ENCODE data around the gene CCL24. TPM values are rescaled to one million over a fixed set of nuclear protein-coding genes. Genes with fewer than 3 reads are reported as not detected.
"Not testable (repeated sequence)": the region's sequence is repeated elsewhere in the genome, so short reads cannot be mapped to it uniquely, and the experiment has no call there.

CCL24 gene
- total RNA-seq, 1 donor from 2014 or later = not detected

- TF ChIP-seq CTCF (IDR thresholded peaks at IDR 0.05) = peak; percentile 33
- Mint-ChIP-seq H3K4me1 (ENCODE audit: low read depth) (peaks cover 18% of the 10 kb centered on the region), H3K9me3 (ENCODE audit: low read depth) (no peaks in the 10 kb centered on the region), H3K27ac (ENCODE audit: unreplicated experiment) (no peak overlapping the region), H3K36me3 (ENCODE audit: low read depth) (no peaks in the 10 kb centered on the region), H3K4me3 (ENCODE audit: unreplicated experiment) (no peak overlapping the region), H3K27me3 (ENCODE audit: low read depth) (peaks cover 19% of the 10 kb centered on the region)
- DNase-seq (ENCODE audit: low spot score) = no peak
Measured at GRCh38 chr7:75776295-75776971, 37.2 kb downstream of the CCL24 start.

- H3K9me3 Mint-ChIP-seq (ENCODE audit: low read depth); H3K27ac Mint-ChIP-seq (ENCODE audit: unreplicated experiment); DNase-seq (ENCODE audit: low spot score); H3K4me3 Mint-ChIP-seq (ENCODE audit: unreplicated experiment); H3K27me3 Mint-ChIP-seq (ENCODE audit: low read depth); H3K36me3 Mint-ChIP-seq (ENCODE audit: low read depth): not testable (repeated sequence)
- H3K4me1 Mint-ChIP-seq (ENCODE audit: low read depth) = peaks cover 18% of the 10 kb centered on the region
Measured at GRCh38 chr7:75773958-75774357, 39.6 kb downstream of the CCL24 start.

GRCh38 chr7:75772081-75773077 is 41.2 kb downstream of the CCL24 start, which contains the start of gene CCL26:
Gene CCL26, minus strand, starts transcription at chr7:75772211. Its CDS starts 35 bp downstream, at chr7:75772176.
- no peak for TF ChIP-seq CTCF (IDR thresholded peaks at IDR 0.05)

GRCh38 chr7:75771224-75771623 is 42.4 kb downstream of the CCL24 start:
- Mint-ChIP-seq H3K27ac (ENCODE audit: unreplicated experiment) (no peak overlapping the region), H3K27me3 (ENCODE audit: low read depth) (no peaks in the 10 kb centered on the region), H3K4me1 (ENCODE audit: low read depth) (peaks cover 14% of the 10 kb centered on the region), H3K36me3 (ENCODE audit: low read depth) (no peaks in the 10 kb centered on the region), H3K9me3 (ENCODE audit: low read depth) (no peaks in the 10 kb centered on the region), H3K4me3 (ENCODE audit: unreplicated experiment) (no peak overlapping the region)
- TF ChIP-seq CTCF (IDR thresholded peaks at IDR 0.05) = no peak
- no peak for DNase-seq (ENCODE audit: low spot score)

More at GRCh38 chr7:75772081-75773077, 41.2 kb downstream of the CCL24 start, which contains the start of gene CCL26:
- no peaks in the 10 kb centered on the region for H3K36me3 Mint-ChIP-seq (ENCODE audit: low read depth)
- H3K9me3 Mint-ChIP-seq (ENCODE audit: low read depth) = no peaks in the 10 kb centered on the region
- DNase-seq (ENCODE audit: low spot score) = no peak
- peak within 1 kb of the TSS; percentile 3 for H3K27ac Mint-ChIP-seq (ENCODE audit: unreplicated experiment)
- H3K27me3 Mint-ChIP-seq (ENCODE audit: low read depth) = no peaks in the 10 kb centered on the region
- H3K4me1 Mint-ChIP-seq (ENCODE audit: low read depth) = peaks cover 18% of the 10 kb centered on the region
- H3K4me3 Mint-ChIP-seq (ENCODE audit: unreplicated experiment) = no peak within 1 kb of the TSS

GRCh38 chr7:75762350-75762917 is 51.2 kb downstream of the CCL24 start:
- Mint-ChIP-seq H3K4me1 (ENCODE audit: low read depth) (peaks cover 3% of the 10 kb centered on the region), H3K9me3 (ENCODE audit: low read depth) (no peaks in the 10 kb centered on the region), H3K27ac (ENCODE audit: unreplicated experiment) (no peak overlapping the region), H3K4me3 (ENCODE audit: unreplicated experiment) (no peak overlapping the region), H3K27me3 (ENCODE audit: low read depth) (no peaks in the 10 kb centered on the region), H3K36me3 (ENCODE audit: low read depth) (no peaks in the 10 kb centered on the region)
- DNase-seq (ENCODE audit: low spot score) = no peak
- peak; percentile 87 for TF ChIP-seq CTCF (IDR thresholded peaks at IDR 0.05)

GRCh38 chr7:75761801-75762200 is 51.8 kb downstream of the CCL24 start:
- not testable (repeated sequence) for H3K36me3 Mint-ChIP-seq (ENCODE audit: low read depth); H3K9me3 Mint-ChIP-seq (ENCODE audit: low read depth); H3K4me3 Mint-ChIP-seq (ENCODE audit: unreplicated experiment); H3K4me1 Mint-ChIP-seq (ENCODE audit: low read depth); DNase-seq (ENCODE audit: low spot score); H3K27ac Mint-ChIP-seq (ENCODE audit: unreplicated experiment); H3K27me3 Mint-ChIP-seq (ENCODE audit: low read depth)

Measured in chondrocyte (in vitro differentiated cells).